ENCODE measurements around the gene ODAD4. TPM values are rescaled to one million over a fixed set of nuclear protein-coding genes. Genes with fewer than 3 reads are reported as not detected.

The ODAD4 gene
- total and polyA plus RNA-seq, 3 donors from 2014 or later: 22.3 to 53.7 (median 26.0) TPM

DNA sequence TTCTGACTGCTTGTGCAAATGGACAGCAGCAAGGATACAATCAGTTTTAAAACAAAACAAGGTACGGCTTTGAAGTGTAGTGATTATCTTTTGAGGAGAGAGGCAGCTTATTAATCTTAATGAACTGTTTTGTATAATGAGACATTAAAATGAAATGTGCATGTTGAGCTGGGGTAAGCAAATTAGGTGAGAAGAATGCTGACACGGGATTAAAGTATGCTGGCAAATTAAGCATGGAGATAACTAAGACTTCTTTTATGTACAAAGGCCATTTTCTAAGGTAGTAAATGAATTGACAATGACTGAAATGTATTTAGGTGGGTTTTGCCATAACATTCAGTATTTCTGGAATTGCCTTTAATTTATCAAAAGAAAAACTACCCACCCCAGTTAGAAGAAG, 68.1 kb downstream of the ODAD4 start:
- 36 to 38% methylated on average over 2 of the region's 2 CpGs for WGBS, 2 donors
- no peaks in the 10 kb centered on the region for H3K36me3 ChIP-seq (ENCODE audit: low read depth, missing control alignments)
- intact Hi-C loops (cut with DNase I; ENCODE audit: low total_unique reads): no loop called here

GRCh38 chr17:42000413-42001133, 70.2 kb downstream of the ODAD4 start:
- TF ChIP-seq, protein P1, sequence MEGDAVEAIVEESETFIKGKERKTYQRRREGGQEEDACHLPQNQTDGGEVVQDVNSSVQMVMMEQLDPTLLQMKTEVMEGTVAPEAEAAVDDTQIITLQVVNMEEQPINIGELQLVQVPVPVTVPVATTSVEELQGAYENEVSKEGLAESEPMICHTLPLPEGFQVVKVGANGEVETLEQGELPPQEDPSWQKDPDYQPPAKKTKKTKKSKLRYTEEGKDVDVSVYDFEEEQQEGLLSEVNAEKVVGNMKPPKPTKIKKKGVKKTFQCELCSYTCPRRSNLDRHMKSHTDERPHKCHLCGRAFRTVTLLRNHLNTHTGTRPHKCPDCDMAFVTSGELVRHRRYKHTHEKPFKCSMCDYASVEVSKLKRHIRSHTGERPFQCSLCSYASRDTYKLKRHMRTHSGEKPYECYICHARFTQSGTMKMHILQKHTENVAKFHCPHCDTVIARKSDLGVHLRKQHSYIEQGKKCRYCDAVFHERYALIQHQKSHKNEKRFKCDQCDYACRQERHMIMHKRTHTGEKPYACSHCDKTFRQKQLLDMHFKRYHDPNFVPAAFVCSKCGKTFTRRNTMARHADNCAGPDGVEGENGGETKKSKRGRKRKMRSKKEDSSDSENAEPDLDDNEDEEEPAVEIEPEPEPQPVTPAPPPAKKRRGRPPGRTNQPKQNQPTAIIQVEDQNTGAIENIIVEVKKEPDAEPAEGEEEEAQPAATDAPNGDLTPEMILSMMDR (IDR thresholded peaks at IDR 0.05): no peak
- TF ChIP-seq POLR2A (IDR thresholded peaks at IDR 0.05): no peak
- intact Hi-C loops (cut with DNase I; ENCODE audit: low total_unique reads): no loop called here
- H3K27me3 ChIP-seq: no peaks in the 10 kb centered on the region
- H3K36me3 ChIP-seq (ENCODE audit: low read depth, missing control alignments): no peaks in the 10 kb centered on the region
- no peak overlapping the region for H3K4me3 ChIP-seq
- DNase-seq: no peak
- no peaks in the 10 kb centered on the region for H3K9me3 ChIP-seq
- WGBS, 2 donors: 90 to 91% methylated on average over 3 of the region's 3 CpGs
- H3K27ac ChIP-seq: no peak overlapping the region
- no peaks in the 10 kb centered on the region for H3K4me1 ChIP-seq

More for the DNA sequence above, 68.1 kb downstream of the ODAD4 start:
- Histone ChIP-seq H3K27me3 (no peaks in the 10 kb centered on the region), H3K9me3 (no peaks in the 10 kb centered on the region), H3K4me3 (no peak overlapping the region), H3K27ac (no peak overlapping the region), H3K4me1 (no peaks in the 10 kb centered on the region)
- DNase-seq: no peak
- TF ChIP-seq POLR2A (IDR thresholded peaks at IDR 0.05): no peak
- TF ChIP-seq, protein P1 (IDR thresholded peaks at IDR 0.05): no peak

GRCh38 chr17:42001729-42002128, 71.3 kb downstream of the ODAD4 start:
- WGBS, 2 donors: 89 to 93% methylated on average over 2 of the region's 2 CpGs
- H3K36me3 ChIP-seq (ENCODE audit: low read depth, missing control alignments): no peaks in the 10 kb centered on the region
- H3K27me3 ChIP-seq: no peaks in the 10 kb centered on the region
- no peak overlapping the region for H3K4me3 ChIP-seq
- H3K4me1 ChIP-seq: no peaks in the 10 kb centered on the region
- no peak for DNase-seq
- intact Hi-C loops (cut with DNase I; ENCODE audit: low total_unique reads): no loop called here
- no peak overlapping the region for H3K27ac ChIP-seq
- no peak for TF ChIP-seq POLR2A (IDR thresholded peaks at IDR 0.05)
- TF ChIP-seq, protein P1 (IDR thresholded peaks at IDR 0.05): no peak
- H3K9me3 ChIP-seq: no peaks in the 10 kb centered on the region

DNA sequence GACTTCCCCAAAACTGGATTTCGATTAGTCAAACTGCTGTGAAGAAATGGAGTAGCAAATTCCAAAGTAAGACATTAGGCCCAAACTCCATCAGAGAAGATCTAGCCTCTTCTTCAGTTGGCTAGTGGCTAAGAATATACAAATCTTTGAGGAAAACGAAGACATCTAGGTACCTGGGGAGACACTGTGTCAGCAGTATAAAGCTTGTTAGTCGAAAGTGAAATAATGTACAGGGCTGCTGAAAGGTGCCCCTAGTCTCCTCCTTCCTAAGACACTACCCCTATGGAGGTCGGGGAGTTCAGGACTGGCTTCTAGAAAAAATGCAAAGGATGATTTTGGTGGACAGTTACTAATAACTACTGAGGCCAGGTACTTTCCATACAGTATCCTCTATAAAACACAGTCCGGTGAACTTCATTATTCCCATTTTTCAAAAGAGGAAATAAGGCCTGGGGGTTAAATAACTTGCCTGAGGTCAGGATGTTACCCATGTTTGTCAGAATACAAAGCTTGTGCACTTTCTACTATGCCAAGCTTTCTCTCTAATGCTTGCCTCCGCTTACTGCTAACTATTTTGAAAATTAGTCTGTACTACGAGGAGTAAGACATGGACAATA, 71.9 kb downstream of the ODAD4 start:
- Histone ChIP-seq H3K4me1 (no peaks in the 10 kb centered on the region), H3K9me3 (no peaks in the 10 kb centered on the region), H3K4me3 (no peak overlapping the region), H3K27ac (no peak overlapping the region), H3K27me3 (no peaks in the 10 kb centered on the region), H3K36me3 (ENCODE audit: low read depth, missing control alignments) (no peaks in the 10 kb centered on the region)
- TF ChIP-seq POLR2A (IDR thresholded peaks at IDR 0.05): no peak
- TF ChIP-seq, protein P1 (IDR thresholded peaks at IDR 0.05): no peak
- WGBS, 2 donors: 87 to 94% methylated on average over 7 of the region's 7 CpGs
- DNase-seq: no peak
- intact Hi-C loops (cut with DNase I; ENCODE audit: low total_unique reads): no loop called here
